ENCODE data around the gene RAB34.

RAB34 gene

GRCh38 chr17:28728364-28729200 is 10.9 kb upstream of the RAB34 start, which contains the start of gene NEK8:
TSS of gene NEK8 (plus strand) at chr17:28728788. CDS start at chr17:28728814, 26 bp downstream.
- TF ChIP-seq CTCF (conservative IDR thresholded peaks at IDR 0.05) (no peak), ZFX (IDR thresholded peaks at IDR 0.05) (no peak)
- peak within 1 kb of the TSS; percentile 97 for H3K27ac ChIP-seq

GRCh38 chr17:28726627-28727491 is 9.2 kb upstream of the RAB34 start:
- TF ChIP-seq ZFX (IDR thresholded peaks at IDR 0.05) (no peak), CTCF (conservative IDR thresholded peaks at IDR 0.05) (peak; percentile 100)
- peak overlapping the region; percentile 97 for H3K27ac ChIP-seq

GRCh38 chr17:28726226-28726626 is 8.6 kb upstream of the RAB34 start, which contains the start of gene TLCD1:
TSS of gene TLCD1 (minus strand) at chr17:28726233. CDS start at chr17:28726097, 136 bp downstream.
- peak within 1 kb of the TSS; percentile 97 for H3K27ac ChIP-seq
- no peak for TF ChIP-seq CTCF (conservative IDR thresholded peaks at IDR 0.05)
- TF ChIP-seq ZFX (IDR thresholded peaks at IDR 0.05): no peak

GRCh38 chr17:28725660-28726225 is 8.1 kb upstream of the RAB34 start:
- TF ChIP-seq CTCF (conservative IDR thresholded peaks at IDR 0.05): no peak
- peak; percentile 56; the same call in 1 of the 2 replicates for TF ChIP-seq ZFX (IDR thresholded peaks at IDR 0.05)

GRCh38 chr17:28725166-28725659 is 7.5 kb upstream of the RAB34 start:
- peak overlapping the region; percentile 97 for H3K27ac ChIP-seq
- no peak; the same call in 1 of the 2 replicates for TF ChIP-seq CTCF (conservative IDR thresholded peaks at IDR 0.05)
- TF ChIP-seq ZFX (IDR thresholded peaks at IDR 0.05): no peak

More at GRCh38 chr17:28725660-28726225, 8.1 kb upstream of the RAB34 start:
- peak overlapping the region; percentile 97 for H3K27ac ChIP-seq

GRCh38 chr17:28724500-28725165 is 7.0 kb upstream of the RAB34 start:
- peak overlapping the region; percentile 97 for H3K27ac ChIP-seq
- TF ChIP-seq CTCF (conservative IDR thresholded peaks at IDR 0.05): no peak
- TF ChIP-seq ZFX (IDR thresholded peaks at IDR 0.05): no peak

- H3K27ac ChIP-seq: peak overlapping the region; percentile 97
Observed at GRCh38 chr17:28723836-28724499, 6.3 kb upstream of the RAB34 start.
